Activated naive CD4-positive, alpha-beta T cell treated with anti-CD3 and anti-CD28 coated beads, Interleukin-2, amount 50 U/mL, for 16 hours (primary cell): ENCODE data around the gene UTF1.

Experiments
- DNase-seq: peaks from one replicate; pipeline ENCODE4 v3.0.0-alpha.2; 2020

Gene UTF1

DNA sequence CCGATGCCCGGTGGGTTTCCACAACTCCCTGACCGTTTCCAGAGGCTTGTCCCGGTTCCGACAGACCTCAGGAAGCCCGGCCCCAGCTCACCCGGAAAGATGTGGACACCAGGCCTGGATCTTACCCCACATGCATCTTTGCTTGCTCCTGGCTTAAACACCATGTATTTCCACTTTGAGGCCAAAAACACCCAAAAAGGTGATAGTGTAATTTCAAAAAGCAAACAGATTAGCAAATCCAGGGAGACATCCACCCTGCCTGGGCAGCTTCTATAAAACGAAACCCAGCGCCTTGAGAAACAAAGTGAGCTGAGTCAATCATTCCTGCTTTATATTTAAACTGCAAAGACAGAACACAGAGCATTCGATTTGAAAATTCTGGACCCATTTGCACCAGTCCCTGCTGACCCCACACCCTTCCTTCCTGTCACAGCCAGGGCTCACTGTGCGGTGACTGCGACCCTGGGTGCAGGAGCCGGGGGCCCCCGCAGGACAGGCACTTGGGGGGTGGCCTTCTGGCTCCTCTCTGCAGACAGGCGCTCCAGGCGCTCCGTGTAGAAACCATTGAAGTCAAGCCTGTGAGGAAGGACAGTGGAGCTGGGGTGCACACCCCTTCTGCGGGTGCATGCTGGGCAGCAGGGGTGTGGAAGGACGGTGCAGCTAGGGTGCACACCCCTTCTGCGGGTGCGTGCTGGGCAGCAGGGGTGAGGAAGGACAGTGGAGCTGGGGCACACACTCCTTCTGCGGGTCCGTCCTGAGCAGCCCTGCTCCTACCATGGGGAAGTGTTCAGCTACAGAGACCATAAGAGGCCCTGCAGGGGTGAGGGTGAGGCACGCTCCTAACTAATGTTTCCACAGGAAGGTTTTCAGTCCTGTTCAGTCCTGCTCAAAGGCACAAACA lies 49.6 kb downstream of the UTF1 start:
- DNase-seq, result no peak

DNA sequence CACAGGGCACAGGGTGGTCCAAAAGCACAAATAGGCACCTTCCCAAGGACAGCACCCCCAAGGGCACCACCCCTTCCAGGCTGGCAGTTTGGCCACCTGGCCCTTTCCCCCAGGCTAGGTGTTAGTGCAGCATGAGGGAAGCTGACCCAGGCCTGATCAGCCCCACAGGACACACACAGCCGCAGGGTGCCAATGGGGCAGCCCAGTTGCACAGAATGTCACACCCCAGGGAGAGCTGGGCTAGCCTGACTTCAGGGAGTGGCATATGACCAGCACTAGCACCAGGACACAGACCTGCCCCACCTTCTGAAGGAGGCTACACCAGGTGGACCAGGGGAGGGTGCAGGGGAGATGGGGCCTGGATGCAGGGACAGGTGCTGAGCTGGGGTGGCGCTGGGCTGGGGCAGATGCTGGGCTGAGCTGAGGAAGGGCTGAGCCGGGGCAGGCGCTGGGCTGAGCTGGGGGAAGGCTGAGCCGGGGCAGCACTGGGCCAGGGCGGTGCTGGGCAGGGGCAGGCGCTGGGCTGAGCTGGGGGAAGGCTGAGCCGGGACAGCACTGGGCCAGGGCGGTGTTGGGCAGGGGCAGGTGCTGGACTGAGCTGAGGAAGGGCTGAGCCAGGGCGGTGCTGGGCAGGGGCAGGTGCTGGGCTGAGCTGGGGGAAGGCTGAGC lies 50.5 kb downstream of the UTF1 start:
- no peak for DNase-seq

DNA sequence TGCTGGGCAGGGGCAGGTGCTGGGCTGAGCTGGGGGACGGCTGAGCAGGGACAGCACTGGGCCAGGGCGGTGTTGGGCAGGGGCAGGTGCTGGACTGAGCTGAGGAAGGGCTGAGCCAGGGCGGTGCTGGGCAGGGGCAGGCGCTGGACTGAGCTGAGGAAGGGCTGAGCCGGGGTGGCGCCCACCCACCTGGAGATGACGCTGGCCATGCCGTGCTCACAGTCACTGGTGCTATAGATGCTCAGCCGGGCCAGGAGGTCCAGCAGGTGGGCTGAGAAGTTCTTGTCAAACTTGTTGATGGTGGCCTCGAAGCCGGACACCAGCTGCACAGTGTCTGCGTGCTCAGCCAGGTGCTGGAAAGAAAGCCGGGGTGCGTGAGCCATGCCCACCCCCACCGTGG lies 51.1 kb downstream of the UTF1 start:
- DNase-seq, result no peak
